Measurements from ENCODE around the gene GSK3A. TPM values are rescaled to one million over a fixed set of nuclear protein-coding genes. Genes with fewer than 3 reads are reported as not detected.
A peak's percentile ranks its signal among the peaks of the same experiment; 100 is the strongest.

GSK3A gene
- total RNA-seq, 1 experiment from 2014 or later: 46.0 TPM

- TF ChIP-seq, protein P1, sequence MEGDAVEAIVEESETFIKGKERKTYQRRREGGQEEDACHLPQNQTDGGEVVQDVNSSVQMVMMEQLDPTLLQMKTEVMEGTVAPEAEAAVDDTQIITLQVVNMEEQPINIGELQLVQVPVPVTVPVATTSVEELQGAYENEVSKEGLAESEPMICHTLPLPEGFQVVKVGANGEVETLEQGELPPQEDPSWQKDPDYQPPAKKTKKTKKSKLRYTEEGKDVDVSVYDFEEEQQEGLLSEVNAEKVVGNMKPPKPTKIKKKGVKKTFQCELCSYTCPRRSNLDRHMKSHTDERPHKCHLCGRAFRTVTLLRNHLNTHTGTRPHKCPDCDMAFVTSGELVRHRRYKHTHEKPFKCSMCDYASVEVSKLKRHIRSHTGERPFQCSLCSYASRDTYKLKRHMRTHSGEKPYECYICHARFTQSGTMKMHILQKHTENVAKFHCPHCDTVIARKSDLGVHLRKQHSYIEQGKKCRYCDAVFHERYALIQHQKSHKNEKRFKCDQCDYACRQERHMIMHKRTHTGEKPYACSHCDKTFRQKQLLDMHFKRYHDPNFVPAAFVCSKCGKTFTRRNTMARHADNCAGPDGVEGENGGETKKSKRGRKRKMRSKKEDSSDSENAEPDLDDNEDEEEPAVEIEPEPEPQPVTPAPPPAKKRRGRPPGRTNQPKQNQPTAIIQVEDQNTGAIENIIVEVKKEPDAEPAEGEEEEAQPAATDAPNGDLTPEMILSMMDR (IDR thresholded peaks at IDR 0.05): no peak
- TF ChIP-seq POLR2AphosphoS5 (IDR thresholded peaks at IDR 0.05; ENCODE audit: low read depth, low read length) (no peak), TCF7L2 (IDR thresholded peaks at IDR 0.05; ENCODE audit: low read depth, low read length) (no peak), REST (IDR thresholded peaks at IDR 0.05; ENCODE audit: insufficient read depth in 1 of 2, low read depth in 2 of 2, low read length in 1 of 2) (no peak), SIN3A (IDR thresholded peaks at IDR 0.05; ENCODE audit: borderline replicate concordance, insufficient read depth, low read depth, low read length) (no peak)
- H3K36me3 ChIP-seq (ENCODE audit: control insufficient read depth, insufficient read depth, low read length): no peaks in the 10 kb centered on the region
- no peaks in the 10 kb centered on the region for H3K27me3 ChIP-seq (ENCODE audit: control insufficient read depth, insufficient read depth, low read length)
- no peaks in the 10 kb centered on the region for H3K9me3 ChIP-seq (ENCODE audit: control insufficient read depth, insufficient read depth, low read depth, low read length)
- POLR2A ChIA-PET: no interaction called here
- ATAC-seq: peak; percentile 36; the same call in 1 of the 2 replicates
- no TSS peak for BruUV-seq (replicated peaks)
- no peaks in the 10 kb centered on the region for H3K4me1 ChIP-seq (ENCODE audit: control insufficient read depth, insufficient read depth, low read length)
- no peak overlapping the region for H3K4me3 ChIP-seq (ENCODE audit: low read depth in 2 of 2, low read length in 2 of 2)
- CTCF ChIA-PET: no interaction called here
- no peak overlapping the region for H3K27ac ChIP-seq (ENCODE audit: low read length)
- intact Hi-C loops (cut with micrococcal nuclease; ENCODE audit: unreplicated experiment): no loop called here
- in situ Hi-C loops (cut with HindIII; ENCODE audit: low pct_unique_long_range_greater_than_20kb, low sequenced_read_pairs): no loop called here
- DNase-seq (ENCODE audit: low read depth, low spot score): no peak
Measured at GRCh38 chr19:42196011-42197001, 46.1 kb downstream of the GSK3A start.

DNA sequence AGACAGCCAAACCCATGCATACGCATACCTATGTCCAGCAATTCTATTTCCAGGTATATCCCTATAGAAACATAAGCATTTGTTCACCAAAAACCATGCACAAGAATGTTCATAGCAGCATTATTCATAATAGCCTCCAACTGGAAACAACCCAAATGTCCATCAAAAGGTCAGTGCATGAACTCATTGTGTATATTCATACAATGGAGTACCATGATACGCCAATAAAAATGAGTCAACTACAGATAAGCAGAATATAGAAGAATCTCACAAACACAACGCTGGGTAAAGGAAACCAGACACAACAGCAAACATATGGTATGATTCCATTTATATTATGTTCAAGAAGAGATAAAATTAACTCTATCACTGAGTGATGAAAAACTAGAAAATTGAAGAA, 48.7 kb downstream of the GSK3A start:
- Histone ChIP-seq H3K4me3 (ENCODE audit: low read depth in 2 of 2, low read length in 2 of 2) (no peak overlapping the region), H3K27me3 (ENCODE audit: control insufficient read depth, insufficient read depth, low read length) (no peaks in the 10 kb centered on the region), H3K27ac (ENCODE audit: low read length) (no peak overlapping the region), H3K36me3 (ENCODE audit: control insufficient read depth, insufficient read depth, low read length) (no peaks in the 10 kb centered on the region), H3K9me3 (ENCODE audit: control insufficient read depth, insufficient read depth, low read depth, low read length) (no peaks in the 10 kb centered on the region), H3K4me1 (ENCODE audit: control insufficient read depth, insufficient read depth, low read length) (no peaks in the 10 kb centered on the region)
- intact Hi-C loops (cut with micrococcal nuclease; ENCODE audit: unreplicated experiment): no loop called here
- ChIA-PET POLR2A (no interaction called here), CTCF (no interaction called here)
- ATAC-seq (no peak), DNase-seq (ENCODE audit: low read depth, low spot score) (no peak)
- TF ChIP-seq REST (IDR thresholded peaks at IDR 0.05; ENCODE audit: insufficient read depth in 1 of 2, low read depth in 2 of 2, low read length in 1 of 2) (no peak), POLR2AphosphoS5 (IDR thresholded peaks at IDR 0.05; ENCODE audit: low read depth, low read length) (no peak), SIN3A (IDR thresholded peaks at IDR 0.05; ENCODE audit: borderline replicate concordance, insufficient read depth, low read depth, low read length) (no peak), TCF7L2 (IDR thresholded peaks at IDR 0.05; ENCODE audit: low read depth, low read length) (no peak)
- TF ChIP-seq, protein P1 (IDR thresholded peaks at IDR 0.05): no peak
- BruUV-seq (replicated peaks): no TSS peak
- in situ Hi-C loops (cut with HindIII; ENCODE audit: low pct_unique_long_range_greater_than_20kb, low sequenced_read_pairs): no loop called here

Measured in Panc1 (cell line).